Large intestine (tissue), 3 donors: ENCODE data around the gene TEDC1. TPM values are rescaled to one million over a fixed set of nuclear protein-coding genes. Genes with fewer than 3 reads are reported as not detected.
"Not testable (repeated sequence)": the region's sequence is repeated elsewhere in the genome, so short reads cannot be mapped to it uniquely, and the experiment has no call there.

Source experiments
- DNase-seq, 2 donors: peaks; one replicate each; pipeline versions ENCODE4 v3.0.0 to v3.0.0-alpha.2; 2013
- H3K27ac ChIP-seq: one replicate; pipeline ENCODE4 v1.5.1; 2013; ENCODE audit warnings: low read length
- H3K27me3 ChIP-seq: 2 replicates; pipeline ENCODE4 v1.6.1; 2013; ENCODE audit warnings: low read length; ENCODE audit not compliant: control insufficient read depth, insufficient read depth
- H3K36me3 ChIP-seq: 2 replicates; pipeline ENCODE4 v1.6.1; 2013; ENCODE audit warnings: low read length; ENCODE audit not compliant: control insufficient read depth, insufficient read depth
- H3K4me1 ChIP-seq: one replicate; pipeline ENCODE4 v1.6.1; 2013; ENCODE audit warnings: low read length; ENCODE audit not compliant: control insufficient read depth, insufficient read depth
- H3K4me3 ChIP-seq: one replicate; pipeline ENCODE4 v1.5.1; 2013; ENCODE audit warnings: low read length
- H3K9me3 ChIP-seq: one replicate; pipeline ENCODE4 v1.6.1; 2013; ENCODE audit warnings: mild to moderate bottlenecking, low read depth, low read length, moderate library complexity; ENCODE audit not compliant: control insufficient read depth
- WGBS: methylation state at CpG from one replicate; pipeline ENCODE4 v1.1.5; 2013; ENCODE audit warnings: low lambda C conversion rate; ENCODE audit not compliant: insufficient coverage; 5-methylcytosine and 5-hydroxymethylcytosine counted together
- polyA plus RNA-seq: library from polyadenylated mRNA; unstranded; fragments of 120-200 nt; gene quantifications from one replicate; pipeline ENCODE4 v1.2.1, GENCODE V29; 2013

TEDC1 gene
- polyA plus RNA-seq, 1 donor, result 8.7 TPM

GRCh38 chr14:105534586-105534985 lies 43.5 kb downstream of the TEDC1 start:
- Histone ChIP-seq H3K27me3 (peaks cover 14% of the 10 kb centered on the region), H3K9me3 (no peaks in the 10 kb centered on the region), H3K4me3 (no peak overlapping the region), H3K4me1 (peaks cover 5% of the 10 kb centered on the region), H3K36me3 (no peaks in the 10 kb centered on the region), H3K27ac (no peak overlapping the region)
- no CpG with 5 or more reads among the region's 13 CpGs for WGBS
- no peak for DNase-seq

GRCh38 chr14:105536051-105536450 lies 45.0 kb downstream of the TEDC1 start:
- H3K4me3 ChIP-seq, result no peak overlapping the region
- no peaks in the 10 kb centered on the region for H3K4me1 ChIP-seq
- H3K27ac ChIP-seq, result no peak overlapping the region
- no peaks in the 10 kb centered on the region for H3K9me3 ChIP-seq
- WGBS, result no CpG with 5 or more reads among the region's 7 CpGs
- no peak for DNase-seq
- H3K27me3 ChIP-seq, result peaks cover 2% of the 10 kb centered on the region
- no peaks in the 10 kb centered on the region for H3K36me3 ChIP-seq

DNA sequence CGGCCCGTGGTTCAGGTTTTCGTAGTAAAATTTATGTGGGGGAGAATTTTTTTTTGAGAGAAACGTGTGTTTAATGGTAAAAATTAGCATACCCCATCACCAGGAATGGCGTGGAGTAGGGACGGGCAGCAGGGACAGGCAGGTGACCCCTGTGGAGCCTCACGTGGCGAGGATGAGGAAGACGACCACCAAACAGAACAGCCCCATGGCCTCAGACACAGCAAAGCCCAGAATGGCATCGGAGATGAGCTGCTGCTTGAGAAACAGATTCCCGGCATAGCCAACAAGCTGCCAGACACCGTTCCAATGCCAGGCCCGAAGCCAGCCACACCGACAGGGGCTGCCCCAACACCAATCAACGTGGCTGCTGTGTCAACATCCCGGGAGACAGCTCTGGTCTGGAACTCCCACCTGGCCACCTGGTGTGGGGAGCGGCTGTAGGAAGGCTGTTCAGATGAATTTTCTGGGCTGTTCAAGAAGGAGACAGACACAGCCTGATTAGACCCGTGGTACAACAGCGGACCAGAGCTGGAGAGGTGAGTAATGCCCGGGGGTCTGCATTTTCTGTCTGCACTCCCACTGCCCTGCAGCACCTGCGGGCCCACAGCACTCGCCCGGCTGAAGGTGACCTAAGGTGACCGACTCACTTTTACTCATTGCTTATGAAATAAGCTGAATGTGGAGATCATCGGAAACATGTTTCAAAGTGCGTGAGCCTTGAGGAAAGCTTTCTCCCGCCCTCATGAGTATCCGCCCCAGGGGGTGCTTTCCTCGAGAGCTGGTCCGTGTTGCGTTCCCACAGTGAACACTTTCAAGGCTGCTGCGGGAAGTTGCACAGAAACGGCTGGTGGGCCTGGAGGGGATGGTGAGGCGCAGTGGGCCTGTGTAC lies 45.9 kb downstream of the TEDC1 start:
- peaks cover 2% of the 10 kb centered on the region for H3K27me3 ChIP-seq
- no peaks in the 10 kb centered on the region for H3K36me3 ChIP-seq
- no peak overlapping the region for H3K4me3 ChIP-seq
- no peaks in the 10 kb centered on the region for H3K4me1 ChIP-seq
- H3K9me3 ChIP-seq, result no peaks in the 10 kb centered on the region
- no peak overlapping the region for H3K27ac ChIP-seq
- DNase-seq, result no peak
- no CpG with 5 or more reads among the region's 34 CpGs for WGBS

GRCh38 chr14:105537580-105538474 lies 46.8 kb downstream of the TEDC1 start:
- H3K27me3 ChIP-seq, result peaks cover 2% of the 10 kb centered on the region
- DNase-seq, result no peak
- no CpG with 5 or more reads among the region's 30 CpGs for WGBS
- no peaks in the 10 kb centered on the region for H3K9me3 ChIP-seq
- no peak overlapping the region for H3K27ac ChIP-seq
- H3K4me1 ChIP-seq, result no peaks in the 10 kb centered on the region
- H3K4me3 ChIP-seq, result no peak overlapping the region
- H3K36me3 ChIP-seq, result no peaks in the 10 kb centered on the region

GRCh38 chr14:105538481-105539049 lies 47.5 kb downstream of the TEDC1 start:
- WGBS, result 60% methylated on average over 1 of the region's 23 CpGs
- peaks cover 2% of the 10 kb centered on the region for H3K27me3 ChIP-seq

GRCh38 chr14:105540811-105541210 lies 49.8 kb downstream of the TEDC1 start:
- Histone ChIP-seq H3K27me3 (peaks cover 2% of the 10 kb centered on the region), H3K4me1 (no peaks in the 10 kb centered on the region), H3K9me3 (no peaks in the 10 kb centered on the region), H3K36me3 (no peaks in the 10 kb centered on the region), H3K4me3 (no peak overlapping the region), H3K27ac (no peak overlapping the region)
- no peak for DNase-seq
- WGBS, result 50% methylated on average over 1 of the region's 9 CpGs

More at GRCh38 chr14:105538481-105539049, 47.5 kb downstream of the TEDC1 start:
- H3K4me1 ChIP-seq, result no peaks in the 10 kb centered on the region
- H3K4me3 ChIP-seq, result no peak overlapping the region
- no peaks in the 10 kb centered on the region for H3K9me3 ChIP-seq
- DNase-seq, result no peak
- no peaks in the 10 kb centered on the region for H3K36me3 ChIP-seq
- no peak overlapping the region for H3K27ac ChIP-seq

DNA sequence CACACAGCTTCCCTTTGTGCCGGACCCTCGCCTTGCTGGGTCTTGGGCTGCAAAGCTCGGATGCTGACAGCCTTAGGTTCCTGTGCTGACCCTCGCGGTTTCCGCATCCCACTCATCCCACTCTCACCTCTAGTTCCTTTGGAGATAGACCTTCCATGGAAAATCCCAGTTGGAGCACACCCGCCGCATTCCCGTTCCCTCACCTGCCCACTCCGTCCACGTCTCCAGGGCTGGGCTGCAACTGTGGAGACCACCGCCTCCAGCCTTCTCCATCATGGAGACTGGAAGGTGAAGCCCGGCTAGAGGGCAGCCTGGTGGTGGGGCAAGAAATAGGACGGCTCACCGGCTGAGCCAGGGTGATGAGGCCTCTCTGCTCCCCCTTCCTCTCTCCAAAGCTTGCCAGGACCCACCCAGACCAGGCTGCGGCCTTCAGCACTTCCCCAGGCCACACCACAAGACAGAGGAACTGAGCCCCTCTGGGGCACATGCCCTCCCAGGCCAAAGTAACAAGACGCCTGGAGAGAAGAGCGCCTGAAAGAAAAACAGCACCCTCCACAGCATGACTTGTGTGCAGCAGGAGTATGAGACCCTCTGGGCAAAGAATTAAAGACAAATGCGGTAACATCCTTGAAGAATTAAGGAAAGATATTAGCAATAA lies 50.3 kb downstream of the TEDC1 start:
- Histone ChIP-seq H3K27me3 (peaks cover 2% of the 10 kb centered on the region), H3K4me1 (no peaks in the 10 kb centered on the region), H3K9me3 (no peaks in the 10 kb centered on the region), H3K4me3 (no peak overlapping the region), H3K27ac (no peak overlapping the region), H3K36me3 (no peaks in the 10 kb centered on the region)
- whole genome bisulfite sequencing, result 79% methylated on average over 2 of the region's 19 CpGs
- DNase-seq, result no peak

- H3K4me3 ChIP-seq, H3K36me3 ChIP-seq, H3K27me3 ChIP-seq, DNase-seq, H3K27ac ChIP-seq, H3K9me3 ChIP-seq, H3K4me1 ChIP-seq: not testable (repeated sequence)
- WGBS, result no CpG with 5 or more reads among the region's 1 CpG
Observed at GRCh38 chr14:105545676-105546075, 54.6 kb downstream of the TEDC1 start.

DNA sequence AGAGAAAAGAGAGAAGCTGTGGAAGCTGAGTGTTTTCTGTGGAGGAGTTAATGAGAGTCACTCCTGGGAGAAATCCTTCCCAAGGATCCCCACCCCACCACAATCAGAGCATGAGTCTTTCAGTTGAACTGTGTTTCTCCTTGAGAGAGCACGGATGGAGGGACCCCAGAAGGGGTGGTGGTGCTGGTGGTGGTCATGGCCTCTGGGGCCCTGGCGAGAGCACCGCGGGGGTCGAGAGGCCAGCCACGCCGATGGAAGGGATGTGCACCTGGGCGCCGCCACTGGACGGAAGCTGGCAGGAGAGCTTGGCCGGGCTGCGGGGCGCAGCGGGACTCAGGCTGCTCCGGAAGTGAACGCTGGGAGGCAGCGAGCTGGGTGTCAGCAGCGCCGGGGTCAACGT lies 55.4 kb downstream of the TEDC1 start:
- not testable (repeated sequence) for H3K27ac ChIP-seq, DNase-seq, H3K4me1 ChIP-seq, H3K9me3 ChIP-seq, H3K27me3 ChIP-seq, H3K36me3 ChIP-seq, H3K4me3 ChIP-seq
- WGBS, result no CpG with 5 or more reads among the region's 20 CpGs

DNA sequence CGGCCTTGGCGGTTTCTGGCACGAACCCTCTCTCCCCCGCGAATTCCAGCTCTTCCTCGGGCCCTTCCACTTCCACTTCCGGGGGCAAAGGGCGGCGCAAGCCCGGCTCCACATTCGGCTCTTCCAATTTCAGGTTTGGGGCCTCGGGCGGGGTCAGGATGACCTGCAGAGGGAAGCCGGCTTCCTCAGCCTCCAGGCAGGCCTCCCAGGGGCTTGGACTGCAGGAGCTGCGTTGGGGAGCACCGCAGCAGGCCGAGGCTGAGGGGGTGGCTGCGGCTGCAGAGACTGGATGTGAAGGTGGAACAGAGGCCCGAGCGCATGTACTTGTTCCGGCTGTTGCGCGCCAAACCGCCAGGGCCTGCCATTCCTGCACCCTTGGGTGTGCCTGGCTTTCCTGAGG lies 56.0 kb downstream of the TEDC1 start:
- no CpG with 5 or more reads among the region's 24 CpGs for WGBS
- not testable (repeated sequence) for DNase-seq, H3K27ac ChIP-seq, H3K27me3 ChIP-seq, H3K36me3 ChIP-seq, H3K4me1 ChIP-seq, H3K4me3 ChIP-seq, H3K9me3 ChIP-seq
